Stimulated activated CD8-positive, alpha-beta memory T cell treated with anti-CD3 and anti-CD28 coated beads, Interleukin-2, amount 100 ng/mL, for 1 hour (primary cell): ENCODE measurements around the gene BRI3.

ENCODE experiments used
- DNase-seq, 2 donors: peaks; one replicate each; pipeline ENCODE4 v3.0.0-alpha.2; 2020; ENCODE audit warnings: low read depth in 2 of 2

BRI3 gene

DNA sequence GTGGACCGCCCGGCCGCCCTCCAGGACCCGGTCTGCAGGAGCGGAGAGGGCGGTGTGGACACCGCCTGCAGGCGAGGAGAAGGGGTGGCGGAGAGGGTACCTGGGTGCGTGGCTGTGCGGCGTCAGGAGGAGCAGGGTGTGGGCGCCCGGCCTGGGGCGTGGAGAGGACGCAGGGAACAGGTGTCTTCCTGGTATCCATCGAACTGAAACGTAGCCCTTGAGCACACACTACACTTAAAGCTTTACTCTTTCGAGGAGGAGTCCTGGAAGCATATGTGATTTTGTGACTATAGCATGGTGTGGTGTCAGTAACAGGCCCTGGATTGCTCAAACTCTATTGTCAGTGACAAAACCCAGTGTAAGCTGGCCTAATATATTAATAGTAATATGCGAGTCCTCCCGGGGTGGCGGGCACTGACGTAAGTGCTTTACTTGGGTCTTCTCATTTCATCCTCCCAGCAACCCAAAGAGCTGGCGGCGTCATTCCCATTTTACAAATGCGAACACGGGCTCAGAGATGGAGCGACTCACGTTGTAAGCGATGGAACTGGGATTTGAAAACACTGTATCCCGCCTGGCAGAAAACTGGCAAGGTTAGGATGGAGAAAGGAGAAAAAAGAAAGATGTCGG is 28.9 kb upstream of the BRI3 start:
- no peak for DNase-seq

- DNase-seq: no peak
These were observed 27.0 kb upstream of the BRI3 start for GRCh38 chr7:98254516-98254915.

GRCh38 chr7:98254951-98255610 is 26.4 kb upstream of the BRI3 start:
- no peak for DNase-seq

DNA sequence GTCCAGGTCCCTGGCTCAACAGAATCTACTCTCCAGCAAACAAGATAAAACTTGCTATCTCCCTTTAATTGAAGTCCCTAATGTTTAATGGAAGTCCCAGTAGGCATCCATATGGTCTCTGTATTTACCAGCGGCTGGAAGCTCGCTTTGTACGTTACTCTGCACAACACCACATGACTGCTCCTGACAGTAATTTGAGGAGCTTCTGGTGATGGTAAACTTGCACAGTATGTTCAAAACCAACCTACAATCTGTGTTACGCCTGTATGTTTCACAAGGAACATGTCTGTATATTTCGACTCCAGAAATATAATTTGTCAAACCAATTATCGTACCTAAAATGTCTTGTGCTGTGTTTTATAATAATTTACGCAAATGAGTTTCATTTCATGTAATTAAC is 25.1 kb upstream of the BRI3 start:
- DNase-seq: no peak

- DNase-seq: no peak
These were observed 23.8 kb upstream of the BRI3 start for GRCh38 chr7:98257701-98258100.

DNA sequence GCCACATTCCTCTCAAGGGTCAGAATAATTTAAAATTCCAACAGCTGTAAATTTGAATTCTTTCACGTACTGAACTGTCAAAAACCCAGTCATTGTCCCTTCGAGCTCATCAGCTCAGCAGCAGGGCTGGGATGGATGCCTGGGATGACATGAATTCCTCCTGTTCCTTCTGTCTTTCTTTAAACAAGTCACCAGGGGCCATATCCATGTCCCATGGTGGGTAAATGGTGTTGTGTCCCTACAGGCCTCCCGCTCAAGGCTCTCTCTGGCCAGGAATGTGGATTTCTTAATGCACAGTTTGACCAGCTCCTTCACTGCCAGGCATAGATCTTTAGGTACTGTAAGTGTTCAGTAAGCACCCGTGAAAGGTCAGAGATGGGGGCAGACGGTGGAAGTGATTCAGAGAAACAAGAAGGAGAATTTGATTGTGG is 15.6 kb upstream of the BRI3 start:
- DNase-seq: no peak

GRCh38 chr7:98266840-98267239 is 14.6 kb upstream of the BRI3 start:
- no peak for DNase-seq

- DNase-seq: no peak
These were observed 14.2 kb upstream of the BRI3 start for GRCh38 chr7:98267303-98267702.

- no peak for DNase-seq
These were observed 5.2 kb upstream of the BRI3 start for GRCh38 chr7:98276241-98276761.

DNA sequence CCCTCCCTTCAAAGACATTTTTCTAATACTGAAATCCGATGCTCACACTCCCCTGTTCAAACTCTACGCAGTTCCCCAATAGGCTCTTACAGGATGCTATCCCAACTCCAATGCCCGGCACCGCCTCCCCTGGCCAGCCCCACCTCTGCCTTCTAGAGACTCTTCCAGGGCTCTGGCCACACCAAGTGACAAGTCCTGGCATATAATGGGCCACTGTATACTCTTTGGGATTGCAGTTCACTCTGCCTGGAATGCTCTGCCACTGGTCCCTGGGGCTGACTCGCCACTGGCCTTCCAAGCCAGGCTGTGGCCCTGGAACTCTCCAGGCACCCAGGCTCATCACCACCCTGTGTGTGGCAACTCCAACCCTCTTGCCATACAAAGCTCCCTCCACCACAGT is 3.1 kb upstream of the BRI3 start:
- DNase-seq: no peak

GRCh38 chr7:98278936-98279335 is 2.5 kb upstream of the BRI3 start:
- DNase-seq: no peak

DNA sequence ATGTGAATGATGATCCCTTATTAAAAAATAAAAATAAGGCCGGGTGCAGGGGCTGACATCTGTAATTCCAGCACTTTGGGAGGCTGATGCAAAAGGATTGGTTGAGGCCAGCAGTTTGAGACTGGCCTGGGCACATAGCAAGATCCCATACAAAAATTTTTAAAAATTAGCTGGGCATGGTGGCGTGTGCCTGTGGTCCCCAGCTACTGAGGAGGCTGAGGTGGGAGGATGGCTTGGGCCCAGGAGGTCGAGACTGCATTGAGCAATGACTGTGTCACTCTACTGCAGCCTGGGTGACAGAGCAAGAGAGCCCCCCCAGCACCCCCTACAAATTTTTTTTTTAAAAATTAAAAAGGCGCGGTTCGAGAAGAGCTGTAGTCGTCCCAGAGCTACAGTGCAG is 1.2 kb upstream of the BRI3 start:
- no peak for DNase-seq

- peak in 1 of 2 donors; percentile 10 for DNase-seq
These were observed 496 bp downstream of the BRI3 start for GRCh38 chr7:98281757-98282606.

- no peak for DNase-seq
These were observed 1.2 kb downstream of the BRI3 start for GRCh38 chr7:98282703-98283102.

- no peak for DNase-seq
These were observed 1.8 kb downstream of the BRI3 start for GRCh38 chr7:98283127-98283886.

DNA sequence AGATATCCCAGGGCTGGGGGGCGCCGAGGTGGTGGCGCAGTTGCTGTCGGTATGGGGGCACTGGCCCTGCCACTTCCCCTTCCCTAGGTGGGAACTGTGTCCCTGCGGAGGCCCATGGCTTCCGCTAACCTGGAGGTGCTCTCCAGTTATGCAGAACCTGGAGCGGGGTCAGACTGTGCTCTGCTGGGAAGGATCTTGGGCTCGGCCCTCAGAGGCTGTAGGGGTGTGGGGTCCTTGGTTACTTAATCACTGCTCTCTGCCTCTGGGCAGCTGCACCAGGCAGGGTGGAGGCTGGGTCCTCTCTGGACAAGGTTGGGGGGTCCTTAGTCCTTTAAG is 2.4 kb downstream of the BRI3 start:
- no peak for DNase-seq

DNA sequence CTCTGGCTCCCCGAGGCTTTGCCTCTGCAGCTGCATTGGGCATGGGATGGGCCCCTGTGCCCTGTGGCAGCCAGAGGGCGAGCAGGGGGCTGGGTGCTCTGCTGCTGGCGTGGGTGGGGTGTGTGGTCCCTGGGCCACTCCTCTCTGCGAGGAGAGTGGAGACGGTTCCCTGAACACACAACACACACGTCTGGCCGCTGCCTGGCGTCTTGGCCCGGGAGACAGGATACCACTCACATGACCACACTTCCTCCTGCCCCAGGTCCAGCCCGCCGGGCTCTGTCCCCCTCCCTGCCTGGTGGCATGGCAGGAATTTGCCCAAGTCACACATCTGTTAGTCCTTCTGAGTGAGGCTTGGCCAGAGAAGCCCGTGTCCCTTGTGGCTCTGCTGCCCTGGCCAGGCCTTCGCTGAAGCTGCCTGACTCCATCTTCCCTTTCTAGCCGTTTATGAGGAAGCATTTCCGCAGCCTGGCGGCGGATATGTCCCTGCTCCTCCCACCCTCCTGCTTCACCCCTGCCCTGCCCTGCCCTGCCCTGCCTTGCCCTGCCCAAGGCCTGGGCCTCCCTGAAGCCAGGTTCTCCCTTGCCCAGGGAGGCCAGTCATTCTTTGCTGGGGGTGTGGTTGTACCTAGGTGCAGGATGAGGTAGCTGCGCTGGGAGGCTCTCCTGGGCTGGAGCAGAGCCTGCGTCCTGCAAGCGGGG is 3.0 kb downstream of the BRI3 start:
- no peak for DNase-seq

DNA sequence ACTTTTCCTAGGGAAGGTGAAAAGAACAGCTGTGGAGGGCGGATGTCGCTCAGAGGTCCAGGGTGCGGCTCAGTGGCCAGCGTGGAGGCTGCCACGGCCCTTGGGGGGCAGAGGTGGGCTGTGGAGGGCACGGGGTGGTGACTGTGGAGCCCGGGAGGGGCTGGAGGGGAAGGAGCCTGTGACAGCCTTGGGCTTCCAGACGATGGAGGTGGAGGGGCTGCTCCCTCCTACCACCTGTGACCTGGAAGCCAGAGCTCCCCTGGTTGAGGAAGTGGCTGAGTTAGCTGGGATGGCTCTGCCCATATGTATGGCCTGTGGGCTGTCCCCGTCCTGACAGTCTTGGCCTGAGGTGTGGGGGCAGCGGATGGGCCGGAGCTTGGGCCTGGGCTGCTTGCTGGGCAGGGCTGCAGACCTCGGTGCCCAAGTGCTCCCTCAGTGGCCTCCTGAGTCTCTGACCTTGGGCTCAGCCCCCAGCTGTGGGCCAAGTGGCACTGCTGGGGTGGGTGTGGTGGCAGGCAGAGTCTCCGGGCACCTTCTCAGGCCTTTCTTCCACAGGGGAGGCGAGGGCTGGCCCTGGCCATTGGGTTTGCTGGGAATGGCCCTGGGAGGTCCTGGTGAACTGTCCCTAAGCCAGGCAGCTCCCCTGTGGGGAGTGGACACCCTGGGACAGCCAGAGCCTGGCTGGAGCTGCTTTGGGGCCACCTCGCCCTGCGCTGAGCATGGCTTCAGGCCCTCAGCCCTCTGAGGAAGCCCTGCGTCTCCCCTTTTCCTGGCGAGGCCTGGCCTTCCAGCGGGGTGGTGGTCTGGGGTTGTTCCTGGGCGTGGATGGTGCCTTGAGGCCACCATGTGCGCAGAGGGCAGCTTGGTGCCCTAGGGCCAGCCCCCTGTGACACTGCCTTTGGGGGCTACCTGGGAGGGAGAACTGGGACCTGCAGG is 3.9 kb downstream of the BRI3 start:
- no peak for DNase-seq

- DNase-seq: no peak
These were observed 4.6 kb downstream of the BRI3 start for GRCh38 chr7:98286093-98286539.
